ENCODE results near the gene LDAF1.
"Not testable (repeated sequence)": the region's sequence is repeated elsewhere in the genome, so short reads cannot be mapped to it uniquely, and the experiment has no call there.

The LDAF1 gene

GRCh38 chr16:21194771-21195301 is 36.4 kb downstream of the LDAF1 start:
- DNase-seq (ENCODE audit: low read depth in 1 of 2, low spot score in 1 of 2): no peak

DNA sequence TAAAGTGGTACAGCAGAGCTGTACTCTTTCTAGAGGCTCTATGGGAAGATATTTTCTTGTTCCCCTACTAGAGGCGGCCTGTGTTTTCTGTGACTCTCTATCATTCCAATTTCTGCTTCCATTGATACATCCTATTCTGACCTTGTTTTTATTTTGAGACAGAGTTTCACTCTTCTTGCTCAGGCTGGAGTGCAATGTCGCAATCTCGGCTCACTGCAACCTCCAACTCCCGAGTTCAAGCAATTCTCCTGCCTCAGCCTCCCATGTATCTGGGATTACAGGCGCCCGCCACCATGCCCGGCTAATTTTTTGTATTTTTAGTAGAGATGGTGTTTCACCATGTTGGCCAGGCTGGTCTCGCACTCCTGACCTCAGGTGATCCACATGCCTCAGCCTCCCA is 36.9 kb downstream of the LDAF1 start:
- not testable (repeated sequence) for DNase-seq (ENCODE audit: low read depth in 1 of 2, low spot score in 1 of 2)

DNA sequence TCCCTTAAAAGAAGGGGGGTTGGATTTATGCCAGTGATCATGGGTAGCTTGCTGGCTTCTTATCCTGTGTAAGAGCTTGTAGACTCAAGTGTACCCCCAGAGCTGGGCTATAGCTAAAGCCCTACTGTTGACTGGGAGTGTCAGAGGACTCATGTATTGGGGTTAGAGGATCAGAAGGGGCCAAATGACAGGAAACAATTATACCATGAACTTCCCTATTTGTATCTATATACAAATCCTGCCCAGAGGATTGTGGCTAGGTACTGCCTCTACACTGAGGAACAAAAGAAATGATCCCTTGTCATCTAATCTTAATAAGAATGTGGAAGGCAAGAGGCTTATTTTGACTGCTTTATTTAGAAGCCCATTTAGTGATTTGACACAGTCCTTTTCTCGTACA is 38.6 kb downstream of the LDAF1 start:
- DNase-seq (ENCODE audit: low read depth in 1 of 2, low spot score in 1 of 2): no peak

DNA sequence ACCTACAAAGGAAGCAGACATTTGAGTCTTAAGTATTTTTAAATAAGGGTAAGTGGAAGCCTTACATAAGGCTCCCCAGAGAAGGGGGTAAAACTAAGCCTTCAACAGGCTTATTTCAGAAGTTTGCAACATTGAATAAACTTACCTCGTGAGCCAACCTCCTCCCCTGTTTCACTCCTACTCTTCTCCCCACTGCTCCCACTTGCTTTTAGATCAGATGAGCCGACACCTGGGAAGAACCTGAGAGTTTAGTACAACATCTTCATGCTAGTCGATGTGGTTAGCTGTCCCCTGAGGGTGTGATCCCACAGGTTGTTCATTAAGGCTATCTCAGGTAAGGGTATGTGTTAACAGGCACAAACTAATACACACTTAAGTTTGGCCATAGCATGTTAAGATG is 39.1 kb downstream of the LDAF1 start:
- DNase-seq (ENCODE audit: low read depth in 1 of 2, low spot score in 1 of 2): no peak

- no peak for DNase-seq (ENCODE audit: low read depth in 1 of 2, low spot score in 1 of 2)
These were observed 41.2 kb downstream of the LDAF1 start for GRCh38 chr16:21199607-21200218.

DNA sequence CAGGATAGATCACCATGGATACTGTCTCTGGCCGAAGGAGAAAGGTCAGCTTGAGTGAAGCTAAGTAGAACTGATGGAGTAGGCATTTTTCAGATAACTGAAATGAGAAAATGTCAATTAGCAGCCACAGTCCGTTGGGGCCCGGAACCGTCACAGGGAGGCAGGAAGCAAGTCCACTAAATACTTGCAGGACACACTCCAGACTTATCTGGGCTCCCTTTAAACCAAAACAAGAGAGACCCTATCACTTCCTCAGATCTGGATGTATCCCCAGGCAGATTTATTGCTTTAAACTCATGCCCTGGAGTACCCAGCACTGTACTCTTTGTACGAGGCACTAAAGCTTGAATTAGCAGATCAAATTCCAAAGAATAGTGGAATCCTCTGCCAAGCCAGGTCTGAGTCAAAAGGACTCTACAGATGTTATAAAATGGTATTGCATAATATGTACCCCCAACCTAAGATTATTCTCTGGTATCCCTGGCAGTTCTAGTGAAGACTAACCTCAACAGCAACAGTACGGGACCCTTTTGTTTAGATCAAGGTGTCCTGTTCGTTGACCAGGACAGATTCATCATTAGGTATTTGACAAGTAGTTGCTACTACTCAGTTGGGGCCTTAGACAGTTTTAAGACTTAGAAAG is 44.8 kb downstream of the LDAF1 start:
- DNase-seq (ENCODE audit: low read depth in 1 of 2, low spot score in 1 of 2): no peak

DNA sequence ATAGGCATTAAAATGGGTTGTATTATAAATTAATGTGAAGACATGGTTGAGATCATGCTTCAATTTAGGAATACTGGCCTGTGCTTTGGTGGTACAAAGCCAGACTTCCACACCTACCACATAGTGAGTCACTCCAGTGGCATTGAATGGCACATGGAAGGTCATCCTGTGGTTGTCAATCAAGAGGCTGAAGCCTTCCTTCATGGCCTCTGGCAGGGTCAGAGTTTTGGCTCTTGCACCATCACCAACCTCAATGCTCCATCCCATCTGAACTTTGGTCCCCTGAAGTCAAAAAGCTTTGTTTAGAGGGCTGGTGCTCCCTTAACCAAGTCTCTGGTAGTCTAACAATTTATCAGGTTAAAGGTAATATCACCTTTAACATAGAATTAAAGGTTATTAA is 46.8 kb downstream of the LDAF1 start:
- no peak for DNase-seq (ENCODE audit: low read depth in 1 of 2, low spot score in 1 of 2)

- DNase-seq (ENCODE audit: low read depth in 1 of 2, low spot score in 1 of 2): no peak
These were observed 48.1 kb downstream of the LDAF1 start for GRCh38 chr16:21206550-21206949.

- no peak for DNase-seq (ENCODE audit: low read depth in 1 of 2, low spot score in 1 of 2)
These were observed 50.2 kb downstream of the LDAF1 start for GRCh38 chr16:21208446-21209230.

GRCh38 chr16:21211486-21211885 is 53.0 kb downstream of the LDAF1 start, which contains the start of gene ZP2:
Gene ZP2 (minus strand): TSS chr16:21211574. CDS start chr16:21211547, 27 bp downstream.
- DNase-seq (ENCODE audit: low read depth in 1 of 2, low spot score in 1 of 2): no peak

DNA sequence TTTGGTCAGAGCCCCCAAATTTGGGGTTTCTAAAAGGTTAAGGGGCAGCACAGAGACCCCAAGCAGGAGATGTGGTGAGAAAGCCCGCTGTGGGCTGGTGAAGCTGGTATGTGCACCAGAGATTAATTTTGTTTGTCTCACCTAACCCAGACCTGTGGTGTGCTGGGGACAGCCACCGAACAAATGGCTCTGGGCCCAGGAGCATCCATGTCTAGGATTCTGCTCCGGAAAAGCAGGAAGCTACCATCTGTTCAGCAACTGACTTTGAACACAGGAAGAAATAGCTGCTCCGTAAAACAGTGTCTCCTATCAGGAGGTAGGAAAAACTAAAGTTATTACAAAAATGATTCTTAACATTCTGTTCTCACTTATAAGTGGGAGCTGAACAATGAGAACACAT is 55.6 kb downstream of the LDAF1 start:
- DNase-seq (ENCODE audit: low read depth in 1 of 2, low spot score in 1 of 2): no peak

- DNase-seq (ENCODE audit: low read depth in 1 of 2, low spot score in 1 of 2): no peak
These were observed 58.6 kb downstream of the LDAF1 start for GRCh38 chr16:21217121-21217520.

DNA sequence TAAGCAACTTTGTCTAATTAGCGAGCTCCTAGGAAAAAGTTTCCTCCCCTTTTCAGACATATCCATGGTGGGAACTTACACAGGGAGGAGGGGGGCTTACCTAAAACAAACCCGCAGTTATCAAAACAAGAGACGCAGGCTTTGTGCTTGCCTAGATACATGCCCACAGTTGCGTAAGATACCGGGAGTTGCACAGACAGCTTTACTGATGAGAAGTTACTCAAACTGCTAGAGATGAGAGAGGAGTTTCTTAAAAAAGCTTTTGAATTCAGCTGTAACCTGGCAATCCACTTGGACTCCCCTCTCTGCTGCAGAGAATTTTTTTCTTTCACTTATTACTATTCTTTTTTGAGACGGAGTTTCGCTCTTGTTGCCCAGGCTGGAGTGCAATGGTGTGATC is 59.7 kb downstream of the LDAF1 start:
- no peak for DNase-seq (ENCODE audit: low read depth in 1 of 2, low spot score in 1 of 2)

DNA sequence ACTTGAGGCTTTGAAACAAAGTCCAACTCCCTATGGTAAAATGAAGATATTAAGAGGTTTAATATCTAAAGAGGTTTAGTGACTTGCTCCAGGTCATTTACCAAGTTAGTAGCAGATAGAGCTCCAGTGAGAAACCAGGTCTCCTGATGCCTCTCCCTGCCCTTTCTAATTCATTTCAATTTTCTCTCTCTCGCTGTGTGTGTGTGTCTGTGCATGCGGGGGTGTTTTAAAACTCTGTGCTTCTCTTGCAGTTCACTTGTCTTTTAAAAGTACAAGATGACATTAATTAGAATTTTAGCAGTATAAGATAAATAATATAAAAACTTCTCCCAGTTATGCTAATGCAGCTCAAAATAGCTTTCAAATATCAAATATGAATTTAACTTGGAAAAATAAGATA is 61.1 kb downstream of the LDAF1 start:
- DNase-seq (ENCODE audit: low read depth in 1 of 2, low spot score in 1 of 2): no peak

DNA sequence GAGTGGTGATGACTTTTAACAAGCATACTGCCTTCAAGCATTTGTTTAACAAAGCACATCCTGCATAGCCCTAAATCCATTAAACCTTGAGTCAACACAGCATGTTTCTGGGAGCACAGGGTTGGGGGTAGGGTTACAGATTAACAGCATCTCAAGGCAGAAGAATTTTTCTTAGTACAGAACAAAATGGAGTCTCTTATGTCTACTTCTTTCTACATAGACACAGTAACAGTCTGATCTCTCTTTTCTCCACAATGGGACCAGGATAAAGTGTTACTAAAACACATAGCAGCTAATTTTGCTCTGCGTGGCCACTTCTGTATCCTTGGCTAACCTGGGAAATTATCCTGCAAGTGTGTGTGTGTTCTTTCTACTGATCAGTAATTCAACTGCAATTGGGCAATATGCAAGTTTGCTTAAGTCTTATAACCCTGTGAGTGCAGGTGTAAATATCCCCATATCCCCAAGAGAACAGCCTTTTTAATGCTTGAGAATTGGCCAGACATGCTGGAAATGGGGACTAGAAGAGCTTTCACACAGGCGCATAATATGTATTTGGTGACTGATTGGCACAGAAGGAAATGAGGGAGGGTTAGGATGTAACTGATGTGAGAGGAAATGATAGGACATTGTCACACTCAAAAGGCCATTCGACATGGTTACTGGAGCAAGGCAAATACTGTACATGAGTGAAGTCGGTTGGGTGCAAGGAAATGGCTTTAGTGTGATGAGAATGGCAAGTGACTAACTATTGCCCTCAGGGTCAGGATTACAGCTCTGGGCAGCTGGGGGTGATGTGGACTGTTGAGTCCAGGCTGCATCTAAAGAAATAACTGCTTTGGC is 64.2 kb downstream of the LDAF1 start:
- no peak for DNase-seq (ENCODE audit: low read depth in 1 of 2, low spot score in 1 of 2)

- no peak for DNase-seq (ENCODE audit: low read depth in 1 of 2, low spot score in 1 of 2)
These were observed 65.3 kb downstream of the LDAF1 start for GRCh38 chr16:21223787-21224186.

- no peak for DNase-seq (ENCODE audit: low read depth in 1 of 2, low spot score in 1 of 2)
These were observed 66.3 kb downstream of the LDAF1 start for GRCh38 chr16:21224800-21225199.

GRCh38 chr16:21226749-21227148 is 68.3 kb downstream of the LDAF1 start:
- DNase-seq (ENCODE audit: low read depth in 1 of 2, low spot score in 1 of 2): no peak

DNA sequence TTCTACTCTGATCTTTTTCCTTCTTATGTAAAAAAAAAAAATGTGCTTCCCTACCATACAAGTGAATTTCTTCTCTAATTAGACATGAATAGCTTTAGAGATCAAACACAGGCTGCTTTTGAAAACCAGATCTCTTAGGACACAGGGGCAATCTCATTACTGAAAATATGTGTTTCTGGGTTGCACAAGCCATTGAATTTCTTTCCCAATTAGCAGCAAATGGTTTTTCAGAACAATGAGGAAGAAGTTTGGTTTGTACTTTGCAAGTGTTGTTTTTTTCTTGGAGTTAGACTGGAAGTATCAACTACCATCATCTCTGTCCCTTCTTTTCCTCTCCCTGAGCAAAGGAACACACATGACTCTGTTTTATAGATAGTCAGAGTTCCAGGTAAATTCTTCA is 69.4 kb downstream of the LDAF1 start:
- DNase-seq (ENCODE audit: low read depth in 1 of 2, low spot score in 1 of 2): no peak

DNA sequence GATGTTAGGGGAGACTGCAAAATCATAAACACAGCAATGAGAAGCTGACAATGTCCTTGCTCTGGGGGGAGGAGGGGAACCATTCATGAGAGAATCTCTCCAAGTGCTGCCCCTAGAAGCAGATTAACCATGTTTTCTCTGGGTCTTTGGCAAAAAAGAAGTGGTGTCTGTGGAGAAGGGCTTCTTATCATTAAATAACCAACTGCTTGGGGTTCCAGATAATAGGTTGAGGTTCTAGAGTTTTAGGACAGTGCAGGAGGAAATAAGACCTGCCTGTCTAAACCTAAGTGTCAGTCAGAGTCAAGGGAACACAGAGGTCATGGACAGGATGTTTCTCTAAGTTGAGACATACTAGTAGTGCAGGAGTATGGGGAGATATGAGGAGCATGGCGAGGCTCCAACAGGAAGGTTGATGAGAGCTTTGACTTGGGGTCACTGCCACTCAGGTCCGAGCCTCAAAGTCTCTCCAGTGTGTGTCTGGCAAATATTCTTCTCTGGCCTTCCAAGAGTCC is 69.9 kb downstream of the LDAF1 start:
- DNase-seq (ENCODE audit: low read depth in 1 of 2, low spot score in 1 of 2): no peak

All from stimulated activated CD4-positive, alpha-beta T cell treated with anti-CD3 and anti-CD28 coated beads, Interleukin-15, amount 100 ng/mL, for 1 hour (primary cell).